ENCODE results near the gene SLC28A2. TPM values are rescaled to one million over a fixed set of nuclear protein-coding genes. Genes with fewer than 3 reads are reported as not detected.
A peak's percentile ranks its signal among the peaks of the same experiment; 100 is the strongest.
"Not testable (repeated sequence)": the region's sequence is repeated elsewhere in the genome, so short reads cannot be mapped to it uniquely, and the experiment has no call there.

SLC28A2 gene
- total RNA-seq, 1 donor from 2014 or later = not detected

DNA sequence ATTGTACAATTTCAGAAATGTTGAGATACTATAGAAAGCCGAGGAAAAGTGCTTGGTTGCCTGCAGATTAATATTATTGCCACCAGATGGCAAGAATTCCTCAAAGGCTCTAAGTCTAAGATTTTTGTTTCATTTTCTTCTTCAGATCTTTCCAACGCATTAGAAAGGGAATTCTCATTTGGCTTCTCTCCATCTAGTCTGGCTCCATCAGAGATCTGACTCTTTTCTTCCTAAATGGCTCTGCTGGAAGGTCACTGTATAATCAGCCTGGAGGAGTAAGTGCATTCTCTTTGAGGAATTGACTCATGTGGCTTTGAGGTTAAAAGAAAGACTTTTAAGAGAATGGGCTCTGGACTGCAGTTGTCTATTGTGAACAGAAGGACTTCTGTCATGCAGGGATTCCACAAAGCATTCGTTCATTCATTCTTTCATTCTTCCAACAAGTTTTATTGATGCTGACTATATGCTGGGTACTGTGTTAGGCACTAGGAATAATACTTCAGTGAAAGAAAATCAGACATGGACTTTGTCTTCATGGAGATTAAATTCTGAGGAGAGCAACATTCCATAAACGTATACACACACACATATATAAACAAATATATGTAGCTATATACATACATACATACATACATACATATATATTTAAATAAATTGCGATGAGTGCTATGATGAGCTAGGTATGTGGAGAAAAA lies 55.3 kb downstream of the SLC28A2 start:
- TF ChIP-seq, protein P1, sequence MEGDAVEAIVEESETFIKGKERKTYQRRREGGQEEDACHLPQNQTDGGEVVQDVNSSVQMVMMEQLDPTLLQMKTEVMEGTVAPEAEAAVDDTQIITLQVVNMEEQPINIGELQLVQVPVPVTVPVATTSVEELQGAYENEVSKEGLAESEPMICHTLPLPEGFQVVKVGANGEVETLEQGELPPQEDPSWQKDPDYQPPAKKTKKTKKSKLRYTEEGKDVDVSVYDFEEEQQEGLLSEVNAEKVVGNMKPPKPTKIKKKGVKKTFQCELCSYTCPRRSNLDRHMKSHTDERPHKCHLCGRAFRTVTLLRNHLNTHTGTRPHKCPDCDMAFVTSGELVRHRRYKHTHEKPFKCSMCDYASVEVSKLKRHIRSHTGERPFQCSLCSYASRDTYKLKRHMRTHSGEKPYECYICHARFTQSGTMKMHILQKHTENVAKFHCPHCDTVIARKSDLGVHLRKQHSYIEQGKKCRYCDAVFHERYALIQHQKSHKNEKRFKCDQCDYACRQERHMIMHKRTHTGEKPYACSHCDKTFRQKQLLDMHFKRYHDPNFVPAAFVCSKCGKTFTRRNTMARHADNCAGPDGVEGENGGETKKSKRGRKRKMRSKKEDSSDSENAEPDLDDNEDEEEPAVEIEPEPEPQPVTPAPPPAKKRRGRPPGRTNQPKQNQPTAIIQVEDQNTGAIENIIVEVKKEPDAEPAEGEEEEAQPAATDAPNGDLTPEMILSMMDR (IDR thresholded peaks at IDR 0.05; ENCODE audit: insufficient read depth, low read length, poor library complexity, severe bottlenecking) = peak; percentile 42
- Histone ChIP-seq H3K27me3 (ENCODE audit: control insufficient read depth, insufficient read depth, low read length) (no peaks in the 10 kb centered on the region), H3K4me3 (ENCODE audit: low read depth, low read length) (no peak overlapping the region), H3K36me3 (ENCODE audit: control insufficient read depth, insufficient read depth, low read length) (no peaks in the 10 kb centered on the region)
- no peak for DNase-seq (ENCODE audit: low read depth)

DNA sequence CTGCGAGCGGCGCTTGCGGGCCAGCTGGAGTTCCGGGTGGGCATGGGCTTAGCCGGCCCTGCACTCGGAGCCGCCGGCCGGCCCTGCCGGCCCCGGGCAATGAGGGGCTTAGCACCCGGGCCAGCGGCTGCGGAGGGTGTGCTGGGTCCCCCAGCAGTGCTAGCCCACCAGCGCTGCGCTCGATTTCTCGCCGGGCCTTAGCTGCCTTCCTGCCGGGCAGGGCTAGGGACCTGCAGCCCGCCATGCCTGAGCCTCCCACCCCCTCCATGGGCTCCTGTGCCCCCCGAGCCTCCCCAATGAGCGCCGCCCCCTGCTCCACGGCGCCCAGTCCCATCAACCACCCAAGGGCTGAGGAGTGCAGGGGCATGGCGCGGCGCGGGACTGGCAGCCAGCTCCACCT lies 62.1 kb downstream of the SLC28A2 start:
- not testable (repeated sequence) for DNase-seq (ENCODE audit: low read depth); H3K4me3 ChIP-seq (ENCODE audit: low read depth, low read length); H3K36me3 ChIP-seq (ENCODE audit: control insufficient read depth, insufficient read depth, low read length); H3K27me3 ChIP-seq (ENCODE audit: control insufficient read depth, insufficient read depth, low read length)

DNA sequence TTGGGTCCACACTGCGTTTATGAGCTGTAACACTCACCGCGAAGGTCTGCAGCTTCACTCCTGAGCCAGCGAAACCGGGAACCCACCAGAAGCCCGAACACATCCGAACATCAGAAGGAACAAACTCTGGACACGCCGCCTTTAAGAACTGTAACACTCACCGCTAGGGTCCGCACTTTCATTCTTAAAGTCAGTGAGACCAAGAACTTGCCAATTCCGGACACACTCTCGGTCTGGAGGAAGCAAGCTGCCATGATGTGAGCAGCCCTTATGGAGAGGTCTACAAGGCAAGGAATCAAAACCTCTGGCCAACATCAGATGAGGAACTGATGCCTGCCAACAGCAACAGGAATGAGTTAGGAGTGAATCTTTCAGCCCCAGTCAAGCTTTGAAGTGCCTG lies 62.9 kb downstream of the SLC28A2 start:
- no peaks in the 10 kb centered on the region for H3K27me3 ChIP-seq (ENCODE audit: control insufficient read depth, insufficient read depth, low read length)
- H3K4me3 ChIP-seq (ENCODE audit: low read depth, low read length) = no peak overlapping the region
- DNase-seq (ENCODE audit: low read depth) = no peak
- no peaks in the 10 kb centered on the region for H3K36me3 ChIP-seq (ENCODE audit: control insufficient read depth, insufficient read depth, low read length)
- TF ChIP-seq, protein P1 (IDR thresholded peaks at IDR 0.05; ENCODE audit: insufficient read depth, low read length, poor library complexity, severe bottlenecking) = no peak

- no peaks in the 10 kb centered on the region for H3K36me3 ChIP-seq (ENCODE audit: control insufficient read depth, insufficient read depth, low read length)
- H3K27me3 ChIP-seq (ENCODE audit: control insufficient read depth, insufficient read depth, low read length) = no peaks in the 10 kb centered on the region
- no peak overlapping the region for H3K4me3 ChIP-seq (ENCODE audit: low read depth, low read length)
- TF ChIP-seq, protein P1 (IDR thresholded peaks at IDR 0.05; ENCODE audit: insufficient read depth, low read length, poor library complexity, severe bottlenecking) = no peak
- DNase-seq (ENCODE audit: low read depth) = no peak
Measured at GRCh38 chr15:45319472-45320214, 67.6 kb downstream of the SLC28A2 start.

DNA sequence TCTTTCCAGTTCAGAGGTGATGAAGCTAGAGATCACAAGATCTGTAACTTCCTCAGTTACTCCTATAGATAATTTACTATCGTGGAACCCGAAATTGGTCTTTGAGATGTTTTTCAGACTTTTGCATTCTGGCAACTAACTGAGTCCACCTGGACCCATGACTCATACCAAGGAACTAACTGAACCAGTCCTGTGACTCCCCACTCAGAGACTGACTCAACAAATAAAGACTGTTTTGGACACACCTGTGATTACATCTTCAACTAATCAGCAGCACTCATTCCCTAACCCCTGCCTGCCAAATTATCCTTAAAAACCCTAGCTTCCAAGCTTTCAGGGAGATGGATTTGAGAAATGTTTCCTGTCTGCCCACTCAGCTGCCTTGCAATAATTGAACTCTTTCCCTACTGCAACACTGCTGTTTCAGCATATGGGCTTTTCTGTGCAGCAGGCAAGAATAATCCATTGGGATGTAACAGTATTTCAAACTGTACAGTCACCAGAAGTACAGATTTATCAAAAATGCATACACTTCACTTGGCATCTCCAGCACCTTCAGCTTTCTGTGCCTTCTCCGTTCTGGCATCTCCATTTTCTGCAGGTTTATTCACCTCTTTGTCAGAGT lies 68.7 kb downstream of the SLC28A2 start:
- Histone ChIP-seq H3K4me3 (ENCODE audit: low read depth, low read length) (no peak overlapping the region), H3K36me3 (ENCODE audit: control insufficient read depth, insufficient read depth, low read length) (no peaks in the 10 kb centered on the region), H3K27me3 (ENCODE audit: control insufficient read depth, insufficient read depth, low read length) (no peaks in the 10 kb centered on the region)
- TF ChIP-seq, protein P1 (IDR thresholded peaks at IDR 0.05; ENCODE audit: insufficient read depth, low read length, poor library complexity, severe bottlenecking) = no peak
- no peak for DNase-seq (ENCODE audit: low read depth)

DNA sequence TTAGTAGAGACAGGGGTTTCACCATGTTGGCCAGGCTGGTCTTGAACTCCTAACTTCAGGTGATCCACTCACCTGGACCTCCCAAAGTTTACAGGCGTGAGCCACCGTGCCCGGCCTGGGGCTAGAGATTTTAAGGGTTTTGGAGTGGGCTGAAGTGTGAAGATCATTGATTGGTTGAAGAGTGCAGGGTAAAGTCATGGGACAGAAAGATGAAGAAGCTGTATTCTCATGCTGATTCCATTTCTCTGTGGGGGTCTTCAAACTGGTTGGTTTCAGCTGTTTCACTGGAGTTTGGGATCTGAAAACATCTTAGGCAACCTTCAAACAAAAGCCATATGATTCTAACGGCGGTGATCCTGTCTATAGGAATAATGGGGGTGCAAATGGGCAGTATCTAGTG lies 74.2 kb downstream of the SLC28A2 start:
- H3K36me3 ChIP-seq (ENCODE audit: control insufficient read depth, insufficient read depth, low read length) = no peaks in the 10 kb centered on the region
- TF ChIP-seq, protein P1 (IDR thresholded peaks at IDR 0.05; ENCODE audit: insufficient read depth, low read length, poor library complexity, severe bottlenecking) = no peak
- no peaks in the 10 kb centered on the region for H3K27me3 ChIP-seq (ENCODE audit: control insufficient read depth, insufficient read depth, low read length)
- H3K4me3 ChIP-seq (ENCODE audit: low read depth, low read length) = no peak overlapping the region
- no peak for DNase-seq (ENCODE audit: low read depth)
